Measurements from ENCODE around the gene TUT7.

GRCh38 chr9:86318187-86318586, 36.0 kb downstream of the TUT7 start:
- TF ChIP-seq CTCF (IDR thresholded peaks at IDR 0.05) (no peak), EZH2 (IDR thresholded peaks at IDR 0.05) (no peak)
